Brain microvascular endothelial cell (primary cell): ENCODE data around the gene AP1B1.
"Not testable (repeated sequence)": the region's sequence is repeated elsewhere in the genome, so short reads cannot be mapped to it uniquely, and the experiment has no call there.

ENCODE experiments used
- DNase-seq: peaks from one replicate; pipeline ENCODE4 v3.0.0-alpha.2; 2020
- H3K27ac ChIP-seq: fragments of 250-450 bp; sonication (Bioruptor Pico); 2 replicates; pipeline ENCODE4 v1.5.1; 2020; ENCODE audit warnings: mild to moderate bottlenecking, moderate library complexity
- H3K27me3 ChIP-seq: fragments of 250-450 bp; sonication (Bioruptor Pico); replicated peaks from 2 replicates; pipeline ENCODE4 v1.5.1; 2020; ENCODE audit warnings: mild to moderate bottlenecking
- H3K36me3 ChIP-seq: fragments of 250-450 bp; sonication (Bioruptor Pico); replicated peaks from 2 replicates; pipeline ENCODE4 v1.5.1; 2020; ENCODE audit warnings: mild to moderate bottlenecking
- H3K4me3 ChIP-seq: 2 replicates; pipeline ENCODE4 v1.5.1; 2011; ENCODE audit warnings: low read depth, mild to moderate bottlenecking, control low read depth, low read length, moderate library complexity
- CTCF ChIP-seq: IDR thresholded peaks from 2 replicates; pipeline ENCODE4 v1.5.1; 2011; ENCODE audit warnings: low read depth, mild to moderate bottlenecking, moderate library complexity, low read length, control low read depth, inconsistent platforms; ENCODE audit errors: missing control alignments
- in situ Hi-C: cut with HindIII; loops from 2 replicates; pipeline ENCODE4 v1.10.0; 2017; ENCODE audit warnings: low sequenced_read_pairs, low pct_ligation_motif_present

The AP1B1 gene

GRCh38 chr22:29375398-29376076 is 12.8 kb downstream of the AP1B1 start:
- H3K4me3 ChIP-seq: no peak overlapping the region
- in situ Hi-C loops: no loop called here
- H3K27ac ChIP-seq: no peak overlapping the region
- no peaks in the 10 kb centered on the region for H3K27me3 ChIP-seq
- peaks cover 8% of the 10 kb centered on the region for H3K36me3 ChIP-seq
- TF ChIP-seq CTCF: no peak
- no peak for DNase-seq

- H3K27ac ChIP-seq, DNase-seq, H3K36me3 ChIP-seq, H3K27me3 ChIP-seq, in situ Hi-C loops, H3K4me3 ChIP-seq: not testable (repeated sequence)
Measured at GRCh38 chr22:29374806-29375205, 13.6 kb downstream of the AP1B1 start.

- DNase-seq: no peak
- Histone ChIP-seq H3K27ac (no peak overlapping the region), H3K4me3 (no peak overlapping the region), H3K27me3 (no peaks in the 10 kb centered on the region), H3K36me3 (peaks cover 8% of the 10 kb centered on the region)
- in situ Hi-C loops: no loop called here
- no peak for TF ChIP-seq CTCF
Measured at GRCh38 chr22:29374401-29374800, 14.0 kb downstream of the AP1B1 start.

- H3K36me3 ChIP-seq: no peaks in the 10 kb centered on the region
- no peak overlapping the region for H3K27ac ChIP-seq
- in situ Hi-C loops: no loop called here
- TF ChIP-seq CTCF: no peak
- no peaks in the 10 kb centered on the region for H3K27me3 ChIP-seq
- H3K4me3 ChIP-seq: no peak overlapping the region
- DNase-seq: no peak
Measured at GRCh38 chr22:29370537-29370936, 17.8 kb downstream of the AP1B1 start.

DNA sequence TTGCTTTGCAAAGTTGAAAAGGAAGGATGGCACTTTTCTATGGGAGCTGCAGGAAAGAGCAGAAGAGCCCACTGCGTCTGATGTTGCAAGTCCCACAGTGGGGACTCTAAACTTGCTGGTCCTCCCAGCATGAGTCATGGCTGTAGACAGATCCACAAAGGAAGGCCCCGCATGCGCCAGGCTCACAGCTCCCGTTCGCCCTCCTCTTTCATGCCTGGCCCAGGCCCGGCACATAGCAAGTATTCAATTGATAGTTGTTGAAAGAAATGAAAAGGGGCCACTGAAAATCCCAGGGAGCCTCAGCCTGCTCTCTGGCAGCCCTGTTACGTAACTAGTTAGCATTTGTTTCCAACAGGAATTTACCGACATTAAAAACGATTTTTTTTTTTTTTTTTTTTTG is 18.9 kb downstream of the AP1B1 start:
- DNase-seq: peak; percentile 85
- Histone ChIP-seq H3K27me3 (no peaks in the 10 kb centered on the region), H3K4me3 (no peak overlapping the region), H3K27ac (peak overlapping the region; percentile 42), H3K36me3 (no peaks in the 10 kb centered on the region)
- no peak for TF ChIP-seq CTCF
- in situ Hi-C loops: no loop called here

GRCh38 chr22:29359469-29359868 is 28.9 kb downstream of the AP1B1 start:
- peaks cover 20% of the 10 kb centered on the region for H3K36me3 ChIP-seq
- in situ Hi-C loops: no loop called here

DNA sequence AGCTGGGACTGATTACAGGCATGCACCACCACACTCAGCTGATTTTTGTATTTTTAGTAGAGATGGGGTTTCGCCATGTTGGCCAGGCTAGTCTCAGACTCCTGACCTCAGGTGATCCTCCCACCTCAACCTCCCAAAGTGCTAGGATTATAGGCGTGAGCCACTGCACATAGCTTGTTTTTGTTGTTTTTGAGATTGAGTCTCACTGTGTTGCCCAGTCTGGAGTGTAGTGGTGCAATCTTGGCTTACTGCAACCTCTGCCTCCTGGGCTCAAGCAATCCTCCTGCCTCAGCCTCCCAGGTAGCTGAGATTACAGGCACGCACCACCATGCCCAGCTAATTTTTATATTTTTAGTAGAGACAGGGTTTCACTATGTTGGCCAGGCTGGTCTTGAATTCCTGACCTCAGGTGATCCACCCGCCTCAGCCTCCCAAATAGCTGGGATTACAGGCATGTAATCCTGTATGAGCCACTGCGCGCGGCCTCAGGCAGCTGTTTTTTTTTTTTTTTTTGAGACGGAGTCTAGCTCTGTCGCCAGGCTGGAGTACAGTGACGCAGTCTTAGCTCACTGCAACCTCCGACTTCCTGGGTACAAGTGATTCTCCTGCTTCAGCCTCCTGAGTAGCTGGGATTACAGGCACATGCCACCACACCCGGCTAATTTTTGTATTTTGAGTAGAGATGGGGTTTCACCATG is 31.0 kb downstream of the AP1B1 start:
- H3K27me3 ChIP-seq, in situ Hi-C loops, H3K4me3 ChIP-seq, H3K27ac ChIP-seq, DNase-seq: not testable (repeated sequence)
- H3K36me3 ChIP-seq: peaks cover 40% of the 10 kb centered on the region

More at GRCh38 chr22:29359469-29359868, 28.9 kb downstream of the AP1B1 start:
- peak; percentile 53 for DNase-seq
- no peaks in the 10 kb centered on the region for H3K27me3 ChIP-seq
- no peak overlapping the region for H3K4me3 ChIP-seq
- peak; percentile 90 for TF ChIP-seq CTCF
- H3K27ac ChIP-seq: no peak overlapping the region
